Lung (tissue), 12 donors: ENCODE results near the gene PSMC5. TPM values are rescaled to one million over a fixed set of nuclear protein-coding genes. Genes with fewer than 3 reads are reported as not detected.

Experiments used
- ATAC-seq: fragments of 200-7000 bp; cut with Tn5 transposase; one replicate; pipeline ENCODE4 v1.9.1; 2020; ENCODE audit warnings: moderate number of reproducible peaks; ENCODE audit not compliant: insufficient read depth, low FRiP score
- DNase-seq, 3 donors: peaks; one replicate each; pipeline ENCODE4 v3.0.0-alpha.2; 2013 to 2017
- H3K27ac ChIP-seq, 2 donors: one replicate each; pipeline ENCODE4 v1.5.1; 2013; ENCODE audit warnings: mild to moderate bottlenecking in 2 of 2, moderate library complexity in 2 of 2, control low read depth in 1 of 2, inconsistent platforms in 1 of 2, low read depth in 1 of 2, low read length in 1 of 2
- H3K27me3 ChIP-seq, 3 donors: one replicate each; pipeline ENCODE4 v1.5.1; 2013; ENCODE audit warnings: low read length in 2 of 3; ENCODE audit not compliant: control insufficient read depth in 3 of 3, insufficient read depth in 3 of 3
- H3K36me3 ChIP-seq, 4 donors: one replicate each; pipeline ENCODE4 v1.5.1; 2013; ENCODE audit warnings: low read length in 4 of 4, mild to moderate bottlenecking in 1 of 4, moderate library complexity in 1 of 4; ENCODE audit not compliant: control insufficient read depth in 4 of 4, insufficient read depth in 4 of 4
- H3K4me1 ChIP-seq, 5 donors: one replicate each; pipeline ENCODE4 v1.5.1; 2013; ENCODE audit warnings: low read length in 5 of 5, mild to moderate bottlenecking in 2 of 5, moderate library complexity in 1 of 5; ENCODE audit not compliant: control insufficient read depth in 5 of 5, insufficient read depth in 5 of 5
- H3K4me3 ChIP-seq: one replicate; pipeline ENCODE4 v1.5.1; 2013; ENCODE audit warnings: mild to moderate bottlenecking, control low read depth, moderate library complexity
- H3K9ac ChIP-seq, 2 donors: one replicate each; pipeline ENCODE4 v1.5.1; 2013; ENCODE audit warnings: low read length in 2 of 2, control low read depth in 1 of 2; ENCODE audit not compliant: insufficient read depth in 1 of 2
- H3K9me3 ChIP-seq, 4 donors: one replicate each; pipeline ENCODE4 v1.5.1; 2013; ENCODE audit warnings: low read length in 3 of 4, mild to moderate bottlenecking in 1 of 4, moderate library complexity in 1 of 4; ENCODE audit not compliant: control insufficient read depth in 4 of 4, insufficient read depth in 3 of 4
- CTCF ChIP-seq: IDR thresholded peaks from 2 replicates; pipeline ENCODE4 v1.5.1; 2012; ENCODE audit warnings: mild to moderate bottlenecking; ENCODE audit errors: control extremely low read depth, extremely low read depth
- WGBS, 2 donors: extraction: QIAGEN DNeasy Blood & Tissue Kit; methylation state at CpG; one replicate each; pipeline ENCODE4 v1.1.7; 2013; 5-methylcytosine and 5-hydroxymethylcytosine counted together
- polyA plus RNA-seq, 2 donors: library from polyadenylated mRNA; stranded (reverse); fragments of 200-250 nt; gene quantifications; one replicate each; pipeline ENCODE4 v1.2.1, GENCODE V29; 2013
- total RNA-seq, 2 donors: library from RNA; depleted of rRNA in 1 of 2; stranded (reverse); fragments of >200 nt in 1 of 2; gene quantifications; one replicate each; pipeline ENCODE4 v1.2.1, GENCODE V29; 2014 to 2021
- donor health status: control.
- donor health status: control.
- donor health status: Bipolar disorder and iron deficiency.
- donor health status: healthy.
- donor health status: DM: yes; HTN: yes; CAD: no.

Gene PSMC5
- total and polyA plus RNA-seq, 4 donors = 46.1 to 177 (median 139) TPM

- Histone ChIP-seq H3K36me3 (peaks cover 58 to 74% (median 67%) of the 10 kb centered on the region in 4 donors), H3K9ac (no peak overlapping the region)
These were observed 11.1 kb upstream of the PSMC5 start for GRCh38 chr17:63816123-63816522.

GRCh38 chr17:63816669-63817068 is 10.6 kb upstream of the PSMC5 start:
- H3K9ac ChIP-seq = no peak overlapping the region
- ATAC-seq = no peak
- H3K27me3 ChIP-seq = no peaks in the 10 kb centered on the region
- peaks cover 0 to 5% (median 0%) of the 10 kb centered on the region in 5 donors for H3K4me1 ChIP-seq
- DNase-seq = no peak
- no peak for TF ChIP-seq CTCF
- no peaks in the 10 kb centered on the region for H3K9me3 ChIP-seq
- WGBS, 2 donors = 80 to 93% methylated on average over 4 of the region's 4 CpGs
- H3K4me3 ChIP-seq = no peak overlapping the region
- H3K27ac ChIP-seq = no peak overlapping the region
- H3K36me3 ChIP-seq = peaks cover 62 to 72% (median 65%) of the 10 kb centered on the region in 4 donors

More at GRCh38 chr17:63816123-63816522, 11.1 kb upstream of the PSMC5 start:
- H3K4me3 ChIP-seq = no peak overlapping the region
- H3K4me1 ChIP-seq = peaks cover 0 to 5% (median 0%) of the 10 kb centered on the region in 5 donors
- H3K9me3 ChIP-seq = no peaks in the 10 kb centered on the region
- ATAC-seq = no peak
- no peaks in the 10 kb centered on the region for H3K27me3 ChIP-seq
- no peak for DNase-seq
- WGBS, 2 donors = 90 to 97% methylated on average over 2 of the region's 2 CpGs
- no peak overlapping the region for H3K27ac ChIP-seq
- no peak for TF ChIP-seq CTCF

- Histone ChIP-seq H3K9me3 (no peaks in the 10 kb centered on the region), H3K4me3 (no peak overlapping the region), H3K4me1 (peaks cover 0 to 5% (median 0%) of the 10 kb centered on the region in 5 donors), H3K27ac (no peak overlapping the region), H3K36me3 (peaks cover 59 to 72% (median 66%) of the 10 kb centered on the region in 4 donors), H3K27me3 (no peaks in the 10 kb centered on the region), H3K9ac (no peak overlapping the region)
- WGBS, 2 donors = 96 to 97% methylated on average over 27 of the region's 27 CpGs
- TF ChIP-seq CTCF = no peak
- DNase-seq = no peak
- ATAC-seq = no peak
These were observed 9.4 kb upstream of the PSMC5 start for GRCh38 chr17:63817736-63818385.
